Neural crest cell (in vitro differentiated cells): ENCODE data around the gene SDR39U1. TPM values are rescaled to one million over a fixed set of nuclear protein-coding genes. Genes with fewer than 3 reads are reported as not detected.

Experiments
- DNase-seq: peaks from one replicate; pipeline ENCODE4 v3.0.0; 2021; ENCODE audit warnings: low read depth, mixed read lengths, low spot score
- H3K27ac Mint-ChIP-seq: one replicate; pipeline ENCODE4 v1.8.0; 2021; ENCODE audit warnings: mild to moderate bottlenecking, mixed read lengths; ENCODE audit not compliant: unreplicated experiment
- H3K27me3 Mint-ChIP-seq: 2 replicates; pipeline ENCODE4 v1.8.0; 2021; ENCODE audit warnings: low read depth, mild to moderate bottlenecking, mixed read lengths
- H3K36me3 Mint-ChIP-seq: 2 replicates; pipeline ENCODE4 v1.8.0; 2021; ENCODE audit warnings: low read depth, mild to moderate bottlenecking, mixed read lengths
- H3K4me1 Mint-ChIP-seq: 2 replicates; pipeline ENCODE4 v1.8.0; 2021; ENCODE audit warnings: mixed read lengths
- H3K4me3 Mint-ChIP-seq: one replicate; pipeline ENCODE4 v1.8.0; 2021; ENCODE audit warnings: mild to moderate bottlenecking, mixed read lengths
- H3K9me3 Mint-ChIP-seq: 2 replicates; pipeline ENCODE4 v1.8.0; 2021; ENCODE audit warnings: mixed read lengths
- CTCF ChIP-seq: fragments of 200-600 bp; sonication (generic); conservative IDR thresholded peaks from 2 replicates; pipeline ENCODE4 v1.5.0; 2021; ENCODE audit warnings: antibody characterized with exemption, mild to moderate bottlenecking
- total RNA-seq: library from RNA; stranded (reverse); gene quantifications from 2 replicates; pipeline ENCODE4 v1.2.1, GENCODE V29; 2021

The SDR39U1 gene
- total RNA-seq, 1 donor from 2014 or later, result 76.7 TPM

DNA sequence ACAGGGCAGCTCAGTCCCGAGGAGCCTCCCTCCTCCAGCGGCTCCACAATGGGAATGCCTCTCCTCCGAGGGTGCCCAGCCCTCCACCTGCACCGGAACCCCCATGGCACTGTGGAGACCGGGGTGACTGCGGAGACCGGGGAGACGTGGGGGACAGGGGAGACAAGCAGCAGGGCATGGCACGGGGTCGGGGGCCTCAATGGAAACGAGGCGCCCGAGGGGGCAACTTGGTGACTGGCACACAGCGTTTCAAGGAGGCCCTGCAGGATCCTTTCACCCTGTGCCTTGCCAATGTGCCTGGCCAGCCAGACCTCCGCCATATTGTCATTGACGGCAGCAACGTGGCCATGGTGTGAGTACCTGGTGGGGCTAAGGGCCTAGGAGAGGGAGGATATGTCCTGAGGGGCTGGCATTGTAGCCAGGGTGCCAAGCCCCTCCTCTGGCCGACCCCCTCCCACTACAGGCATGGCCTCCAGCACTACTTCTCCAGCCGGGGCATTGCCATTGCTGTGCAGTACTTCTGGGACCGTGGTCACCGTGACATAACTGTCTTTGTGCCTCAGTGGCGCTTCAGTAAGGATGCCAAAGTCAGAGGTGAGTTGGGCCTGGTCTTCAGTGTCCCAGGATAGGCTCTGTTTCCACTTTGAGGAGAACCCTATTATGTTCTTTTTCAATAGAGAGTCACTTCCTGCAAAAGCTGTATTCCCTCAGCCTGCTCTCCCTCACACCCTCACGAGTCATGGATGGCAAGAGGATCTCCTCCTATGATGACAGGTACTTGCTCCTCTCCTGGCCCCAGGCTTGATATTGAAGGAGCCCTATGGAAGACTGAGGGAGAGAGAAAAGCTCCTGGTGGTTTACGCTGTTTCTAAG, 10.1 kb downstream of the SDR39U1 start:
- Mint-ChIP-seq H3K27ac (no peak overlapping the region), H3K36me3 (peaks cover 5% of the 10 kb centered on the region), H3K27me3 (no peaks in the 10 kb centered on the region), H3K4me3 (peak overlapping the region; percentile 58), H3K4me1 (peaks cover 29% of the 10 kb centered on the region), H3K9me3 (no peaks in the 10 kb centered on the region)
- no peak for TF ChIP-seq CTCF
- DNase-seq, result no peak

DNA sequence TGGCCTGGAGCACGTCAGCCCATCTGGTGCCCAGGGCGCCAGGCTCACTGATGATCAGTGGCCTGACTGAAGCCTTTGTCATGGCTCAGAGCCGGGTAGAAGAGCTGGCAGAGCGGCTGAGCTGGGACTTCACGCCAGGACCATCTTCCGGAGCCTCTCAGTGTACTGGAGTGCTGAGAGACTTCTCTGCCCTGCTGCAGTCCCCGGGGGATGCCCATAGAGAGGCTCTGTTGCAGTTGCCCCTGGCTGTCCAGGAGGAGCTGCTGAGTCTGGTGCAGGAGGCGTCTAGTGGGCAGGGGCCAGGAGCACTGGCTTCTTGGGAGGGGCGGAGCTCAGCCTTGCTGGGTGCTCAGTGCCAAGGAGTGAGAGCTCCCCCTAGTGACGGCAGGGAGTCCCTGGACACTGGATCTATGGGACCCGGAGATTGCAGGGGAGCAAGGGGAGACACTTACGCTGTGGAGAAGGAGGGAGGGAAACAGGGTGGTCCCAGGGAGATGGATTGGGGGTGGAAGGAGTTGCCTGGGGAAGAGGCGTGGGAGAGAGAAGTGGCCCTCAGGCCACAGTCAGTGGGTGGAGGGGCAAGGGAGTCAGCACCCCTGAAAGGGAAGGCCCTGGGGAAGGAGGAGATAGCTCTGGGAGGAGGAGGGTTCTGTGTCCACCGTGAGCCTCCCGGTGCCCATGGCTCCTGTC, 10.9 kb downstream of the SDR39U1 start:
- Mint-ChIP-seq H3K4me1 (peaks cover 26% of the 10 kb centered on the region), H3K4me3 (peak overlapping the region; percentile 85), H3K9me3 (no peaks in the 10 kb centered on the region), H3K27me3 (peaks cover 1% of the 10 kb centered on the region), H3K36me3 (peaks cover 3% of the 10 kb centered on the region), H3K27ac (no peak overlapping the region)
- TF ChIP-seq CTCF, result peak; percentile 92
- peak; percentile 93 for DNase-seq

- peaks cover 4% of the 10 kb centered on the region for H3K27me3 Mint-ChIP-seq
- H3K36me3 Mint-ChIP-seq, result peaks cover 3% of the 10 kb centered on the region
- DNase-seq, result no peak
- no peaks in the 10 kb centered on the region for H3K9me3 Mint-ChIP-seq
- no peak for TF ChIP-seq CTCF
- H3K27ac Mint-ChIP-seq, result no peak overlapping the region
- H3K4me1 Mint-ChIP-seq, result peaks cover 23% of the 10 kb centered on the region
- H3K4me3 Mint-ChIP-seq, result peak overlapping the region; percentile 90
Observed at GRCh38 chr14:24430682-24431568, 11.7 kb downstream of the SDR39U1 start.

GRCh38 chr14:24430143-24430681, 12.4 kb downstream of the SDR39U1 start:
- Mint-ChIP-seq H3K27ac (no peak overlapping the region), H3K4me1 (peaks cover 18% of the 10 kb centered on the region), H3K4me3 (peak overlapping the region; percentile 90), H3K36me3 (peaks cover 3% of the 10 kb centered on the region), H3K27me3 (peaks cover 5% of the 10 kb centered on the region), H3K9me3 (no peaks in the 10 kb centered on the region)
- TF ChIP-seq CTCF, result no peak
- DNase-seq, result peak; percentile 49
